ENCODE measurements around the gene PLCB4.

The PLCB4 gene

DNA sequence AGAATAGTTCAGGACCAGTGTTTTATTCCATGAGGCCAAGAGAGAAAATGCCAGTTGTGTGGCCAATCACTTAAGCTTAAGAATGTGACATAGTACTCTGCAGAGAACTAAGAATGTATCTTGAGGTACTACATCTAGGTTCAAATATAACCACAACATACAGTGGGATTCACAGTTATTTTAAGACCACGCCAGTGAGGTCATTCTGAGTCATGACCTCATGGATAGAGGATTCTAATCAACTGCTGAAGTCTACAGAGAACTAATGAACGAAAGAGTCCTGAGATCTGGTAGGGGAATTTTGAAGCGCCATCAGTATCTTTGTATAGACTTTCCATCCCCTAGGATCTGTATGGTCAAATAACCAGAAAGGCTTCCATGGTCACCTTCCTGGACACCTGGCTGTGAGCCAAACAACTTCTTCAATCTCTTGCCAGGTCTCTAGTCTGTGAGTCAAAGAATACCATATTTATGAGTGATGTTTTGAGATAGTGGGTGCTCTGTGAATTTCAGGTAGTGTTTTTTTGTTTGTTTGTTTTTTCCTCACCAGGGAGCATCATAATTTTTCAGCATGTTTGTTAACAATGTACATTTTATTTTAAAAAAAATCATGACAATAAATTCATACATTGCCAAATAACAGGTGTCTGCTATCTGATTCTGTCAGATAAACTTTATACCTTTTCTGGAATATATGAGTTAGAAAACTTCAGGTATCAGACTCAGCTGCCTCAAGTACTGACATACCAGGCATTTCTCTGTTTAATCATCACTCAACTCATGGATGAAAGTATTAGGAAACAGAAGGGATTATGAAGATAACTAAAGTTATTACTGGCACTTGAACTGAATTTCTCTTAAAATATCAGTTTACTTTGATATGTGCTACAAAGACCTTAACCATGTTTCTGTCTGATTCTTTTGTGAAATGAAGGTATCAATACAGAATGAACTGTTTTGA lies 217.9 kb downstream of the PLCB4 start:
- DNase-seq: no peak

DNA sequence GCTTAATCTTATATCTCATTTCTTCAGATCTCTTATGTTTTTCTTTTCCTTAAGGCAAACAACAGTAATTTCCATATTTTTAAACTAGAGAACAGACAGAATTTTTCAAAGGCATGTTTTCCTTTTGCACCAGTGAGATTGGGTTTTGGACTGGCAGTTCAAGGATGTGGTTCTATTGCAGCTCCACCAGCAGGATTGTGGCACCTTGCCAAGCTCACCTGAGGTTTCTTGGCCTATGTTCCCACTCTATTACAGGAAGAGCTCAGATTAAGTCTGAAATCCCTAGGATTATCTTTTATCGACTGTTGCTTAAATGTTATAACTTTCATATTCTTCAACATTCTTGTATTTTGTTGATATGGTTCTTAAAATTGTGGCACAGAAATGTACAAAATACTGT lies 218.9 kb downstream of the PLCB4 start:
- no peak for DNase-seq

DNA sequence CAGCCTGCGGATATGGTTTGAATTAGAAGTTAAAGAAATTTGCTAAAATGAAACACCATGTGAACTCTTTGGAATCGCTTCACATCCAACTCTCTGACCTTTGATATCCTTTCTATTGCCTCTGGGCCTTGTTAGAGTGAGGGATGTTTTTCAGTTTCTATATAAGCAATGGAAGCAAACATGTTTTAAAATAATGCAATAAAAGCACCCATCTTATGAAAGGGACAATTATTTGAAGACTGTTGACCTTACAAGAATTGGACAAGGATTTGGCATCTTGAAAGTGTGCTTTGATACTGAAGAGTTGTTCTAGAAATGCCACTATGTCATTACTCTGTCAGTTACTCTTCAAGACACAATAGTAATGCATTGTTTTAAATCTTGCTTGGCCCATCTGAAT lies 221.4 kb downstream of the PLCB4 start:
- DNase-seq: no peak

DNA sequence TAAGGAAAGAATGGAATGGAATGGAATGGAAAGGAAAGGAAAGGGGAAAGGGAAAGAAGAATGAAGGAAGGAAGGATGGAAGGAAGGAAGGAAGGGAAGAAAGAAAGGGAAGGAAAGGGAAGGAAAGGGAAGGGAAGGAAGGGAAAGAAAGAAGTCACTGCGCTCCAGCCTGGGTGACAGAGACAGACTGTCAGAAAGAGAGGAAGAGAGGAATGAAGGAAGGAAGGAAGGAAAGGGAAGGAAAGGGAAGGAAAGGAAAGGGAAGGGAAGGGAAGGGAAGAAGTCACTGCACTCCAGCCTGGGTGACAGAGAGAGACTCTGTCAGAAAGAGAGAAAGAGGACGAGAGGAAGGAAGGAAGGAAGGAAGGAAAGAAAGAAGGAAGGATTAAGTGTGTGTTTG lies 224.3 kb downstream of the PLCB4 start:
- DNase-seq: no peak

DNA sequence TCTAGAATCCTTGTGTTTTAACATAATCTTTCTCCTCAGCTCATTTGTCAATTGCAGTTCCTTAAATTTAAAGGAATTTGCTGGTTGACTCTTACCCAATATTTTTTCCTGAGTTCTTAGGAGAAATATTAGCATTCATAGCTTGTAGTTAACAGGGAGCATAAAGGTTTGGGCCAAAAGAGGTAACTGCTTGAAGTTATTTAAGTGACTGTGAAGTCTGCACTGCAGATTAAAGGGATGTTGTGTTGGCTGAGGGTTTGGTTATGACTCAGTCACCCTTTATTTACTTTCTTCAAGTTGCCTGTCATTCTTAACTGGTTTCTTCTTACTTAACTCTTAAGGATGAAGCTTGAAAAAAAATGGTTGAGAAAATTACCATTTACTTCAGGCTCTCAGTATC lies 225.2 kb downstream of the PLCB4 start:
- no peak for DNase-seq

DNA sequence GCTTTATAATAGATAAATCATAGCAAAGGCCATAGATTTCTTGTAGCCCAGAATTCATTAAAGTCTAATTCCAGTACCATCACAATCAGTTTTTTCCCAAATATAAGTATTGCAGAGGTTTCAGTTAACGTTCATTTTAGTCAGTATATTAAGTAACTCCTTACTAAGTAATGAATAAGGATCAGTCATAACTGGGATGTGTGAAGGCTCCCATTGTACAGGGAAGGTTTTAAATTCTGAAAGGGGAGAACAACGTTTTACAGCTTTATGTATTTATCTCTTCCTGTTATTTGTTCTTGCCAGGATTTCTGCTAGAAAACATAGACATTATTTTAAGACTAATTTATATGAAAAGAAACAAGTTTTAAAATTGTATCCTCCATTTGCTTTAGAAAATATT lies 230.0 kb downstream of the PLCB4 start:
- DNase-seq: no peak

DNA sequence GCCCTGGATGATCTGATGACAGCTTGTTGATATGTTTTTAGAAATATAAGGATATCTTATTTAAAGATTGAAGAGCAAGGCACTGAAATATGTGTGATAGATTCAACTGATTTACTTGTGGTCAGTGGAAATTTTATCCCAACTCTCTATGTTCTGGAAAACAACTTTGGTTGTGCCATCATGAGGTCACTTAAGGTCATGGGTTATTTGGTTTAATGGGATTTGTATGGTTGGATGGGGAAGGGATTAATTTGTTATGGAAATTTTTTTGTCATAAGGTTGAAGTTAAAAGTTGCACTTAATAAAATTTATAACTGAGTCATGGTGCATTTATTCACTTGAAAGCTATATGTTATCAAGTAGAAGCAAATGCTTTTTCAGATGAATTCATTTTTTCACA lies 231.2 kb downstream of the PLCB4 start:
- no peak for DNase-seq

DNA sequence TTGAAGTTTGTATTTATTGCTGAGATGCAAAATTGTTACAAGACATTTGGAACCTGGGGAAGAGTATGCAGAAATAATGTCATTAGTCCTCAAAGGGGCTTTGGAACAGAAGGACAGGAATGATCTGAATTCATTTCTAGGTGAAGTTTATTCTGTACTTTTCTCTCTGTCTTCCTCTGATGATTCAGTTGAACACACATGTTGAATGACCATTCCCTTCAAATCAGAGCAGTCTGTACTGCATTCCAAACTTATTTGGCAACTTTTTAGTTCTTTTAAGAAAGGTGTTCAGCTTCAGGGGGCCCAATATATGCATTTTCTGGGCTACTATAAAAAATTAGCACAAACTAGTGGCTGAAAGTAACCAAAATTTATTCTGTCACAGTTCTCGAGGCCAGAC lies 231.6 kb downstream of the PLCB4 start:
- no peak for DNase-seq

DNA sequence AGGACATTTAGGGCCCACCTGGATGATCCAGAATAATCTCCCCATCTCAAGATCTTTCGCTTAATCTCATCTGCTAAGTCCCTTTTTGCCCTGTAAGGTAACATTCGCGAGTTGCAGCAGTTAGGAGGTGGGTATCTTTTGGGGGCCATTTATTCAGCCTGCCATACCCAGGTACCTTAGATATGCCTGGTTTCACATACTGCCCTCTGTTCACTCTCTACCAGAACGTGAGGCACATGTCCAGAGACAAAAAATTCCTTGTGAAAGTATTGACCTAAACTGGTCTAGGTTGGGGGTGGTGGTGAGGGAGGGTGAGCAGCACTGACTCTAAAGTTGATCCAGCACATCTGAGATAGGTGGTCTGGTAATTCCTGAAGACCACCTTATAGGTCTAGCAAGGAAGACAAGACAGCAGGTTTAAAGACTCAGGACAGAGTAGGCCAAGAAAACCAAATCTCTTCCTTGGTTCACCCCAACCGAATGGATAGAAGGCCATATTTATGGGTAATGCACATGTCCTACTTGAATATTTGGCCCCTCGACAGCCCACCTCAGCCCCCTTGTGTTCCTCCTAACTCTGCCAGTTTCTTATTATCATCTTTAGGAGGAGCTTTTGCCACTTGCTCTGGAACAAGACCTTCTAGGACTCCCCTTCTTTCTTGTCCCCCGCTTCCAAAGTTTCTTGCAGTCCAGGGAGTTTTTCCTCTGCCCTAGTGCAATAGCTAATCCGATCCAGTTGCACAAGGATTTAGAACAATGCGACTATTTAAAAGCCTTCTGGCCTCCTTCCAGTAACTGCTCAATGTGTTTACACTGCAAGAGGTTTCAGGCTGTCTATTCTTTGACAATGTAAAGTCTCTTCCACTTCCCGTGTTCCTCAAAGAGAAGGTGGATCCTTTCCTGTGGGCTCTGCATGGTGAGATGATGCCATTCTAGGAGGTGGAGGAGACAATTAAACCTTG lies 232.5 kb downstream of the PLCB4 start:
- no peak for DNase-seq

DNA sequence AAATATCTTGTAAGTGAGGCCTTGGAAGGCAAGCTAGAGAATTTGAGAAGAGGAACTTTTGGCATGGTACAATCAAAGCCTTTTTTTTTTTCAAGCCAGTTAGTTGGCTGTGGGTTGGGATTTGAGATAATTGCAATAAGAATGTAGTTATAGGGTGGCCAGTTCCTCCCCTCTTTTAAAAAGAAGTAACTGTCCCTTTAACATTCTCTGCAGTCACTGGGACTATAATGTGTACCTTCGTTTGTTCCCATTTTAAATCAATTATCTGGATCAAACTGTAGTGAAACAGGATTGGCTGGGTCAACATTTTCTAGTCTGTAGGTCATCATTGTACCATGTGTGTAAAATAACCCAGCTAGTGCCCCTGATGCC lies 233.2 kb downstream of the PLCB4 start:
- no peak for DNase-seq

DNA sequence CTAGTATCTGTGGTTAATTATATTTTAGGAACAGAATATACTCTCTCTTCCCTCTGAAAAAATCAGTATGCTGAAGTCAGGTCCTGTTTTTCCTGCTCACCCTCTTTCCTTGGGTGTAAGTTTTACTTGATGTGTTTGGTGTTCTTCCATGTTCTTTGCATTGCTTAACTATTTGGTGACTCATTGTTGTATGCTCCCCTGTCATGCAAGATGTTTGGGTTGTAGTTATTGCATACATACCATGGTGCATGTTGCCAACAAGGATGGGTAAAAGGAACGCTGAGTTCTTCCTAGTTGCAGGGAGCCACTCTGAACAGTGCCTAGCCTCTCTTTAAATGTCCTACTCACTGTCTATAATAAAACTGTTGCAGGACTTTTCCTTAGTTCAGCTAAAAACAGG lies 237.6 kb downstream of the PLCB4 start:
- no peak for DNase-seq

DNA sequence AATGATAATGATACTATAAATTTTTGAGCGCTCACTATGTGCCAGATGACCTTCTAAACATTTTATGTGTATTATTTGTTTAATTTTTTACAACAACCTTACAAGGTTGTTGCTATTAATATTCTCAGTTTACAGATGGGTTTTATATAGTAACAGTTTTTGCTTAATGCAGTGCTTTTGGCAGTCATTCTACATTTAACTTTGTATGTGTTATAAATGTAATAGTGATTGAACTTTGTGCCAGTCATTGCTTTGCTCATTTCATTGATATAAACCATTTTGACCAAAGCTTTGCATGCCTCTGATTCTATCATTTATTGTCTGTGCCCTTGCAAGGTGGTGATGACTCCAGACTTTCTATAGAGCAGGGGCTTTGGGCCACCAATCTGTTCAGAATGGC lies 239.2 kb downstream of the PLCB4 start:
- no peak for DNase-seq

DNA sequence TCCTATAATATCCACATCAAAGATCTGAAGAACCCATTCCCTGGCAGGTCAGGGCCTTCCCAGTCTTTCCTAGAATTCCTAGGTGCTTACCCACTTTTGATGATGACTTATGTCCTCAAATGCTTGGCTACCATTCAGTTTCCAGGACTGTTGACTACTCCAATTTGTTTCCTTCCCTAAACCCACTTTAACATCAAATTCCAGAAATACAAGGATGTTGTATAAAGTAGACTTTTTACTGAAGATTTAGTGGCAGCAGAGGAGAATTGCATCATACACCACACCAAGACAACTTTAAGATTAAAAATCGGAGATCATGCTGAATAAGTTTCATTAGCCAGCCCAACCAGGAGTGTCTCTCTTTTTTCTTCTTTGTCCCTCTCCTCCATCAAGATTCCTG lies 242.2 kb downstream of the PLCB4 start:
- no peak for DNase-seq

DNA sequence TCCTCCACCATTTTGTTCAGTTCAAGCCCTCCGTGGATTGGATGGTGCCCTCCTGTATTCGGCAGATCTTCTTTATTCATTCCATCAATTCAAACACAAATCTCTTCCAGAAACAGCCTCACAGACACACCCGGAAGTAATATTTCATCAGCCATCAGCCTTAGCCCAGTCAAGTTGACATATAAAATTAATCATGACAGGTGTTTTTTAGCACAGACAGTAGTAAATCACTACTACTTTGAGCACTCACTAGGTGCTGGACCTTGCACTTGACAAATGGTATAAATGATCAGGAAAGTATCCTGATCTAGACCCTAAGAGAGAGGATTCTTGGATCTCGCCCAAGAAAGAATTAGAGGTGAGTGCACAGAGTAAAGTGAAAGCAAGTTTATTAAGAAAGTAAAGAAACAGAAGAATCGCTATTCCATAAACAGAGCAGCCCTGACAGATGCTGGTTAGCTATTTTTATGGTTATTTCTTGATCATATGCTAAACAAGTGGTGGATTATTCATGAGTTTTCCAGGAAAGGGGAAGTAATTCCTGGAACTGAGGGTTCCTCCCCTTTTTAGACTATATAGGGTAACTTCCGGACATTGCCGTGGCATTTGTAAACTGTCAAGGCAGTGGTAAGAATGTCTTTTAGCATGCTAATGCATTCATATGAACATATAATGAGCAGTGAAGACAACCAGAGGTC lies 250.9 kb downstream of the PLCB4 start:
- DNase-seq: no peak

DNA sequence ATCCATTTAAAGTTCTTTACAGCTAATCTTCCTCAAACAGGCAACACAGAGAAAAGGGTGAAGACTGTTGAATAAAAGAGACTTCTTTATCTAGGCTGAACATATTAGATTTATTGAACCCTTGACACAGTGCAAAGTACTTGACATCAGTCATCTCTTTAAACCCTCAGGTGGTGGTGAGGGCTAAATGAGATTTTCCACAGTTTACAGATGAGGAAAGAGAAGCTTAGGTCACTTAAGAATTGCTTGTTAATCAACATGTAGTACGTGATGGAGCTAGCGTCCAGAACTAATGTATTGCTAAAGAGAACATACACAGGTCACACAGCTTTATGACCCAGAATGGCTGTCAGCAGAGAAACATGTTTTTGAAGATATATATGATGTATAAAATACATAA lies 252.1 kb downstream of the PLCB4 start:
- no peak for DNase-seq

DNA sequence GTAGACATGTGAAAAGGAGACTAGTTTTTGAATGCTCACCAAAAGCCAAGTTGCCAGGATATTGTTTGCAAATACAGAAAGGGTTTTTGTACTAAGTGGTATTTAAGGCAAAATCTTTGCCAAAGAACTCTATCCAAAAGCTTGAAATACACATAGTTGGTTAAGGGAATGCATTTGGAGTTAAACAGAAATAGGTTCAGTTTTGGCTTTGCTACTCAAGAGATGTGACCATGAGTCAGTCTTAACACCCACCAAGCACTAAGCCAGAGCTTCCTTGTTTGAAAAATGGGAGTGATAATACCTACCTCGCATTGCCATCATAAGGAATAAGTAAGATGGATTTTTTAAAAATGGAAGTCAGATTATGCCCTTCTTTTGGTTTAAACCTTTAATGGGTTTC lies 253.8 kb downstream of the PLCB4 start:
- no peak for DNase-seq

DNA sequence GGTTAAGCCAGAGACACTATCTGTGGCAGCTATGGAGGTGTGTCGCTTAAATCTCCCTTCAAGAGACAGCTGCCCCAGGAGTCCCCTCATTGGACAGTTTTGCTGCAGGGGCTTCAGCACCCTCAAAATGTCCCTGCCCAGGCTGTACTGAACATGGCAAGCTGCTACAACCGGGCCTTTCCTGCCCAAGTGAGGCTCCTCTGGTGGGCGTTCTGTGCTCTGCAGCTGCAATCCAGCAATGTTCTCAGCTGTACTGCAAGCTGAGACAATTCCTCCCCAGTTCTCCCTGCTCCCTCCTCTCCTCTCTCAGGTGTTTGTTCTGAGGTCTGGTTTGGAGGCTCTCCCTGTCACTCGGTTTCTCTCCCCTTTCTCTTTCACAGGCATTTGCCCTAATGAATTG lies 254.7 kb downstream of the PLCB4 start:
- DNase-seq: no peak

DNA sequence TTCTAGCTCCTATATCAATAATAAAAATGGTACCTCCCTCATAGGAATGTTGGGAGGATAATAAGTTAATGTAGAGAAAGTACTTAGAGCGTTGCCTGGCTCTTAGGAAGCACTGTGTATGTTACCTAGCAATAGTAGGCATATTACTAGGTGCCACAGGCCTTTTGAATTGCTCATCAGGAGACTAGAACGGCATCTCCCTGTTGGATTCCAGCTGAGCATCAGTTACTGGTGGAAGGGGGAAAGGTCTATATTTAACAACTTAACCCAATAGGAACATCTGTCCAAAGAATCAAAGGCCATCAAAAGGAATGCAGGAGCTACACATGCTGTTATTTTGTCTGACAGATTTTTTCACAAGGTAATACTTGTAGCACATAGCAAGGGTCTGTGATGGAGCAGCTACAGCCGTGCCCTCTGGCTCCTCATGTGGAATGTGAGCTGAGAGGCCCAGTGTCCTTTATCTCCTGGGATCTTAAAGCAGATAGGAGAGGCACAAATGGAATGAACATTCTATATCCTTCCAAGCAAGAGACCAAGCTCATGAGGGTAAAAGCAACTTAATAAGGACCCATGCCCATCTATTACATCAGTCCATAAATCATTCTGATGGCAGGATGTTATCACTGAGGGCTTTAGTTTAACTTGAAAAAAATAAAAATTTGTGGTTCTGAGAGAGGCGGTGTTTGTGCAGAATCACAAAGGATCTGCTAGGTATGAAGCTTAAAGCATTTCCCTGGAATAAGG lies 260.6 kb downstream of the PLCB4 start:
- DNase-seq: no peak

DNA sequence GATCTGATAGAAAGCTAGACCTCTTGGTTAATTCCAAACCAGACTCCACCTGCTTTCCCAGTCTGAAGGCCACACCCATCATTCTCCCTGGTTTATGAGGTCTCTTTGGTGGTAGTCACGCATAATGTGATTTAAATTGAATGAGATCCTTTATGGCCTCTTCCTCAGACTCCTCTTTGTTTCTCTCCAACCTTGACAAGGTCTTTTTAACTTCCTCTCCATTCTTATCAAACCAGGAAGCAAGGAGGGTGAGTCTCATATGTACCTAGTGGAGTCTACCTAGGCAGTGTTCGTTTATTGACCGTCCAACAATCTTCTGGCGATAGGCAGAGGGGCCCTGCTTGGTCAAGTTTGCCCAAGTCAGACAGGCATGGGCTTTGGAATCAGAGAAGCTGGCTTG lies 261.3 kb downstream of the PLCB4 start:
- DNase-seq: no peak

DNA sequence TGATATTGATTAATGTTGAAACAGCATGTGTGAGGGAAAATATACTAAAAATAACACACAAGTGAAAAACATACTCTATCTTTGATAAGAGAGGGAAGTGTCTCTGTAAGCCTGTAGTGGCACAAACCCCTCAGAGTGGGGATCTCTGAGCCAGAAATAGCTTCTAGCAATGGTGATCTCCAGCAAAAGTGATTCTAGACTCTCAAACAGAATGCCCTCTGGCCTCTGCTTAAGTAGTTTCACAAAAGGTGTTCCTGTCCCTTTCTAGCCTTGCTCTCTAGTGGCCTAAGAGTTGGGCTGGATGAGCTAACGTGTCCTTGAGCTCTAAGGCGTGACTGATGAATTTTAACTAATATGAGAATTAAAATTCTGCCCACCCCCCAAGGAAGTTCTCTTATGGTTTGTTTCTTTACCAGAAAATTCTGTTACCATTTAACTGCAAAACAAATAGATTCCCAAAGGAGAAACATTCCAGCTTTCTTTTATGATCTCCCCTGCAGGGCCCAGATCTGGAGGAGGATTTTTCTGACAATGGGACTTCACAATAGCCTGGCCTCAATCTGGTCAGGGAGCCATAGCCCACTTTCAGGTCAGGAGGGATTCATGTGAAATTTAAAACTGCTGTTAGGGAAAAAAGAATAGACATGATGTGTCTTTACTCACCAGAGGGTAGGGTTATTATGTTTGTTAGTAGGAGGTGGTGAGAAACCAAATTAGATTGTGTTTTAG lies 263.0 kb downstream of the PLCB4 start:
- DNase-seq: no peak

DNA sequence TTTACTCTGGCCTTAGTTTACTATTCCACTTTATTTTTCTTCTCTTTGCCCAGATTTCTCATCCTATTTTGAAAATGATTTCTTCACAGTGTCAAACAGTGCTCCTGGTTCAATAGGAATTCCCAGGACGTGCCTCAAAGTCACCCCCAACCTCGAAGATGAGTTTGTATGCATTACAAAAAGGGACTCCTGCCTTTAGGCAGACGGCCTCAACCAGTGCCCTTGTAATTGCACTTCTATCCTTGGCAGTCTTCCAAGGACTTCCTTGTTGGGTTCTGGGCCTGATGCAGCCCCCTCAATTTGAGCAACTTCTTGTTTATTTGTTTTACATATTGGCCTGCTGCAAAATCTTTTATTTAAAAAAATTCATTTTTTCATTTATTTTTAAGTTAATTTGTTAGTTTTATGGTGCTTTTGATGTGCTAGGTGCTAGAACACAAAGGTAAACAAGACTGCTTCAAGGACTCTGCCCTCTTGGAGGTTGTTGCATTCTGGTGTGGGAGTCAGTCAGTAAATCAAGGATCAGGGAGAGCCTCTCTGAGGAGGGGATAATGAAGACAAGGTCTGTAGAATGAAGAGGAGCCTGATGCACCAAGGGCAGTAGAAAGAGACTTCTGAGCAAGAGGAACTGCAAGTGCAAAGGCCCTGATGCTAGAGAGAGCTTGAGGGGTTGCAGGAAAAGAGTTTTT lies 264.0 kb downstream of the PLCB4 start:
- no peak for DNase-seq

Measured in stimulated activated CD4-positive, alpha-beta T cell treated with anti-CD3 and anti-CD28 coated beads, Interleukin-12 subunit alpha, Interleukin-12 subunit beta, amount 100 ng/mL, for 4 hours (primary cell).